RKO (cell line): Measurements from ENCODE around the gene WDR82.
"Not testable (repeated sequence)": the region's sequence is repeated elsewhere in the genome, so short reads cannot be mapped to it uniquely, and the experiment has no call there.

Source experiments
- DNase-seq: peaks from one replicate; pipeline ENCODE4 v3.0.0-alpha.2; 2016; ENCODE audit warnings: low spot score

WDR82 gene

GRCh38 chr3:52289747-52290595 is 11.5 kb upstream of the WDR82 start:
- DNase-seq = no peak

- DNase-seq = no peak
These were observed 10.9 kb upstream of the WDR82 start for GRCh38 chr3:52289338-52289746.

GRCh38 chr3:52288674-52289073 is 10.2 kb upstream of the WDR82 start:
- no peak for DNase-seq

GRCh38 chr3:52286777-52287110 is 8.3 kb upstream of the WDR82 start:
- peak; percentile 61 for DNase-seq

- not testable (repeated sequence) for DNase-seq
These were observed 5.6 kb upstream of the WDR82 start for GRCh38 chr3:52284051-52284450.

GRCh38 chr3:52283306-52283705 is 4.9 kb upstream of the WDR82 start:
- DNase-seq = no peak

- DNase-seq = no peak
These were observed 3.7 kb upstream of the WDR82 start for GRCh38 chr3:52281981-52282801.

- DNase-seq = no peak
These were observed 1.6 kb upstream of the WDR82 start for GRCh38 chr3:52280050-52280461.

GRCh38 chr3:52279596-52279995 is 1.1 kb upstream of the WDR82 start:
- DNase-seq = no peak

GRCh38 chr3:52277972-52278509 is 408 bp downstream of the WDR82 start:
- peak; percentile 67 for DNase-seq

GRCh38 chr3:52277071-52277964 is 1.1 kb downstream of the WDR82 start:
- peak; percentile 83 for DNase-seq

- not testable (repeated sequence) for DNase-seq
These were observed 3.7 kb downstream of the WDR82 start for GRCh38 chr3:52274781-52275180.

- no peak for DNase-seq
These were observed 5.6 kb downstream of the WDR82 start for GRCh38 chr3:52272831-52273230.

- DNase-seq = not testable (repeated sequence)
These were observed 6.3 kb downstream of the WDR82 start for GRCh38 chr3:52272172-52272571.

GRCh38 chr3:52270252-52270754 is 8.1 kb downstream of the WDR82 start:
- no peak for DNase-seq

- DNase-seq = no peak
These were observed 8.7 kb downstream of the WDR82 start for GRCh38 chr3:52269776-52270175.

GRCh38 chr3:52268036-52268435 is 10.4 kb downstream of the WDR82 start:
- no peak for DNase-seq

GRCh38 chr3:52265387-52265786 is 13.1 kb downstream of the WDR82 start:
- no peak for DNase-seq

- no peak for DNase-seq
These were observed 16.0 kb downstream of the WDR82 start for GRCh38 chr3:52262447-52262846.

GRCh38 chr3:52259448-52259847 is 19.0 kb downstream of the WDR82 start:
- DNase-seq = no peak

GRCh38 chr3:52259035-52259434 is 19.4 kb downstream of the WDR82 start:
- DNase-seq = no peak

GRCh38 chr3:52257911-52258310 is 20.5 kb downstream of the WDR82 start:
- no peak for DNase-seq
